SH-SY5Y (cell line): Measurements from ENCODE around the gene AKR1E2.

Source experiments
- GATA2 ChIP-seq: IDR thresholded peaks from 2 replicates; pipeline ENCODE4 v1.6.1; 2011; ENCODE audit warnings: mild to moderate bottlenecking, low read depth, low read length
- GATA3 ChIP-seq: IDR thresholded peaks from 2 replicates; pipeline ENCODE4 v1.6.1; 2011; ENCODE audit warnings: low read depth, mild to moderate bottlenecking, low read length, moderate library complexity

DNA sequence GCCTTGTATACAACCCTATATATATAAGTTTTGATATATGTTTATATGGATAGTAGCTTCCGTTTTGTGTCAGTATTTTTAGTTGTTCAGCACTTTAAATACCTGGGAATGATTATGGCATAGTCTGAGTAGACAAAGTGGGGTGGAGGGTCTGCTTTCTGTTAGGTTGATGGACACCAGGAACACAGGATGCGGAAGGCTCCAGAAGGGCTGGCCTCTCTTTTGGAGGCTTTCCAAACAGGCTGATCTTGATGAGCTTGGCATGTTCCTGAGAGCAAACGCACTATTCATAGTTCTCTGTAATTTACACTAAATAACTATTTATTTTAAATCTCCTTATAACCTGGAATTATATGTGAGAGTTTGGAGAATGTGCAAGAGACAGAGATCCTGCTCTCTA, 12.7 kb downstream of the AKR1E2 start:
- TF ChIP-seq GATA3: no peak
- TF ChIP-seq GATA2: no peak
